ENCODE data around the gene TCF25. TPM values are rescaled to one million over a fixed set of nuclear protein-coding genes. Genes with fewer than 3 reads are reported as not detected.

Gene TCF25
- total RNA-seq, 1 experiment from 2014 or later, result 345 TPM

- peak; percentile 78 for ATAC-seq
- Histone ChIP-seq H3K36me3 (ENCODE audit: control insufficient read depth in 1 of 2, insufficient read depth in 2 of 2, low read length in 2 of 2) (no peaks in the 10 kb centered on the region), H4K20me1 (ENCODE audit: insufficient read depth) (no peaks in the 10 kb centered on the region), H3K27me3 (ENCODE audit: insufficient read depth, low read length) (no peaks in the 10 kb centered on the region), H3K4me3 (replicated peaks in 1 of 2; ENCODE audit: low read depth in 1 of 2, low read length in 2 of 2) (peak within 1 kb of the TSS; percentile 68 to 72), H3K9me3 (ENCODE audit: control insufficient read depth in 1 of 2, insufficient read depth in 1 of 2, low read depth in 1 of 2, low read length in 2 of 2) (no peaks in the 10 kb centered on the region), H3K4me1 (ENCODE audit: control insufficient read depth in 1 of 2, insufficient read depth in 2 of 2, low read length in 2 of 2) (peaks cover 16 to 26% of the 10 kb centered on the region in 2 experiments), H3K9ac (ENCODE audit: low read length) (peak within 1 kb of the TSS; percentile 71), H3K4me2 (ENCODE audit: low read length) (peak within 1 kb of the TSS; percentile 100), H3K79me2 (ENCODE audit: insufficient read depth, low read length) (no peaks in the 10 kb centered on the region), H3K9me2 (ENCODE audit: insufficient read depth) (no peaks in the 10 kb centered on the region), H3K27ac (ENCODE audit: low read depth, low read length) (peak within 1 kb of the TSS; percentile 86), H2AFZ (ENCODE audit: low read depth, low read length, poor library complexity, severe bottlenecking) (no peak within 1 kb of the TSS)
- intact Hi-C loops (cut with micrococcal nuclease), result loop anchor here (1.0 kb wide), 1 partner anchor 12 kb away; the partner anchor contains the start of gene FANCA
- POLR2A ChIA-PET, result interaction anchor here (1.1 kb wide), 1 partner anchor 13 kb away, joined by 5 read pairs; no protein-coding TSS in a partner anchor
- no peak for DNase-seq (ENCODE audit: low read depth, low spot score)
- no TSS peak for BruUV-seq (replicated peaks)
- CTCF ChIA-PET, result interaction anchor here (1.2 kb wide), 1 partner anchor 45 kb away, joined by 3 read pairs; the partner anchor contains the start of gene TCF25
- TF ChIP-seq ZNF274 (IDR thresholded peaks at IDR 0.05; ENCODE audit: low read depth, low read length) (no peak), POLR2AphosphoS5 (IDR thresholded peaks at IDR 0.05; ENCODE audit: low read depth, low read length) (peak; percentile 62; the same call in 1 of the 2 replicates), SIN3A (IDR thresholded peaks at IDR 0.05; ENCODE audit: low read depth) (0 out of 2 replicates have a peak, but pooled peaks have one; percentile 40), MAX (IDR thresholded peaks at IDR 0.05) (no peak), ZFX (IDR thresholded peaks at IDR 0.05) (peak; percentile 46; the same call in 1 of the 2 replicates), POLR2A (IDR thresholded peaks at IDR 0.05; ENCODE audit: borderline replicate concordance, extremely low read depth, insufficient read depth, insufficient read length) (peak; percentile 44)
- RAD21 ChIA-PET (ENCODE audit: low non-redundant PET in 1 of 2, low total read pairs in 2 of 2, uncharacterized antibody in 2 of 2, unreplicated experiment in 2 of 2), result no interaction called here
Observed at GRCh38 chr16:89828199-89828869, 45.1 kb upstream of the TCF25 start, which contains the start of gene SPIRE2. TSS of gene SPIRE2 (plus strand) at chr16:89828475. CDS start at chr16:89828551, 76 bp downstream.

- Histone ChIP-seq H3K27me3 (ENCODE audit: insufficient read depth, low read length) (no peaks in the 10 kb centered on the region), H3K4me3 (replicated peaks in 1 of 2; ENCODE audit: low read depth in 1 of 2, low read length in 2 of 2) (peak overlapping the region; percentile 68 to 72), H4K20me1 (ENCODE audit: insufficient read depth) (no peaks in the 10 kb centered on the region), H3K79me2 (ENCODE audit: insufficient read depth, low read length) (no peaks in the 10 kb centered on the region), H3K27ac (ENCODE audit: low read depth, low read length) (peak overlapping the region; percentile 86; the same call in 1 of the 2 replicates), H3K9me3 (ENCODE audit: control insufficient read depth in 1 of 2, insufficient read depth in 1 of 2, low read depth in 1 of 2, low read length in 2 of 2) (no peaks in the 10 kb centered on the region), H2AFZ (ENCODE audit: low read depth, low read length, poor library complexity, severe bottlenecking) (no peak overlapping the region), H3K36me3 (ENCODE audit: control insufficient read depth in 1 of 2, insufficient read depth in 2 of 2, low read length in 2 of 2) (no peaks in the 10 kb centered on the region), H3K9ac (ENCODE audit: low read length) (peak overlapping the region; percentile 71), H3K4me2 (ENCODE audit: low read length) (peak overlapping the region; percentile 100), H3K9me2 (ENCODE audit: insufficient read depth) (no peaks in the 10 kb centered on the region), H3K4me1 (ENCODE audit: control insufficient read depth in 1 of 2, insufficient read depth in 2 of 2, low read length in 2 of 2) (peaks cover 16 to 26% of the 10 kb centered on the region in 2 experiments)
- POLR2A ChIA-PET, result interaction anchor here (1.1 kb wide), 1 partner anchor 14 kb away, joined by 5 read pairs; no protein-coding TSS in a partner anchor
- DNase-seq (ENCODE audit: low read depth, low spot score) (no peak), ATAC-seq (peak; percentile 24)
- RAD21 ChIA-PET (ENCODE audit: low non-redundant PET in 1 of 2, low total read pairs in 2 of 2, uncharacterized antibody in 2 of 2, unreplicated experiment in 2 of 2), result no interaction called here
- intact Hi-C loops (cut with micrococcal nuclease), result loop anchor here (1.0 kb wide), 1 partner anchor 13 kb away; the partner anchor contains the start of gene FANCA
- TSS peak; percentile 71 for BruUV-seq (replicated peaks)
- CTCF ChIA-PET, result interaction anchor here (0.8 to 1.2 kb wide), 2 partner anchors 32 to 44 kb away, joined by 3 read pairs; partner anchors contain the start of gene TCF25
- TF ChIP-seq ZNF274 (IDR thresholded peaks at IDR 0.05; ENCODE audit: low read depth, low read length) (no peak), SP1 (IDR thresholded peaks at IDR 0.05; ENCODE audit: low read depth) (no peak), TCF7L2 (IDR thresholded peaks at IDR 0.05; ENCODE audit: borderline replicate concordance, extremely low read depth, insufficient read depth, insufficient read length) (no peak), POLR2A (IDR thresholded peaks at IDR 0.05; ENCODE audit: borderline replicate concordance, extremely low read depth, insufficient read depth, insufficient read length) (no peak), FOSL1 (IDR thresholded peaks at IDR 0.05; ENCODE audit: low read depth) (no peak), RAD21 (IDR thresholded peaks at IDR 0.05; ENCODE audit: low read depth) (no peak), EZH2 (IDR thresholded peaks at IDR 0.05) (no peak), YY1 (IDR thresholded peaks at IDR 0.05; ENCODE audit: extremely low read depth, insufficient replicate concordance, low read depth, low read length) (no peak), EZH2phosphoT487 (IDR thresholded peaks at IDR 0.05; ENCODE audit: borderline replicate concordance) (no peak), ZFX (IDR thresholded peaks at IDR 0.05) (no peak), SRF (IDR thresholded peaks at IDR 0.05; ENCODE audit: low read depth) (no peak), CEBPB (IDR thresholded peaks at IDR 0.05; ENCODE audit: low read depth) (no peak)
Observed at GRCh38 chr16:89828870-89829629, 44.3 kb upstream of the TCF25 start.

Measured in HCT116 (cell line).